A673 (cell line): ENCODE results near the gene EDEM2. TPM values are rescaled to one million over a fixed set of nuclear protein-coding genes. Genes with fewer than 3 reads are reported as not detected.

Experiments used
- BruUV-seq: library from RNA; stranded (reverse); fragments of 400-500 nt; replicated peaks from 2 replicates; lab custom pipeline; 2021; lab: Mats Ljungman, UMichigan
- CTCF ChIA-PET: fragments of 300-600 bp; sonication (Branson Sonifier 250); formaldehyde crosslinking; loops from one replicate; lab custom pipeline; 2022; ENCODE audit warnings: antibody characterized with exemption; lab: Charles Lee
- POLR2A ChIA-PET: fragments of 300-600 bp; sonication (Branson Sonifier 250); formaldehyde crosslinking; loops from one replicate; lab custom pipeline; 2022; ENCODE audit warnings: antibody characterized with exemption; ENCODE audit not compliant: low non-redundant PET; lab: Charles Lee
- DNase-seq: peaks from one replicate; pipeline ENCODE4 v3.0.0-alpha.2; 2015; ENCODE audit warnings: low spot score
- H3K27ac ChIP-seq: fragments of 200-600 bp; sonication (generic); 2 replicates; pipeline ENCODE4 v1.5.1; 2016; ENCODE audit warnings: mixed run types, low read depth, mild to moderate bottlenecking, mixed read lengths, antibody characterized with exemption, low read length; ENCODE audit not compliant: poor library complexity, severe bottlenecking
- H3K27me3 ChIP-seq: fragments of 200-600 bp; sonication (generic); replicated peaks from 2 replicates; pipeline ENCODE4 v1.6.1; 2017; ENCODE audit warnings: mixed run types, low read depth, mild to moderate bottlenecking, mixed read lengths, antibody characterized with exemption, low read length; ENCODE audit not compliant: insufficient read depth, poor library complexity
- H3K36me3 ChIP-seq: fragments of 200-600 bp; sonication (generic); 2 replicates; pipeline ENCODE4 v1.6.1; 2016; ENCODE audit warnings: mixed run types, mild to moderate bottlenecking, mixed read lengths, antibody characterized with exemption, low read length; ENCODE audit not compliant: insufficient read depth, poor library complexity, severe bottlenecking
- H3K4me1 ChIP-seq: fragments of 200-600 bp; sonication (generic); 2 replicates; pipeline ENCODE4 v1.6.1; 2017; ENCODE audit warnings: mixed run types, mild to moderate bottlenecking, mixed read lengths, antibody characterized with exemption, low read length; ENCODE audit not compliant: insufficient read depth, poor library complexity, severe bottlenecking
- H3K4me3 ChIP-seq: fragments of 200-600 bp; sonication (generic); 2 replicates; pipeline ENCODE4 v1.5.1; 2016; ENCODE audit warnings: low read depth, mixed run types, mild to moderate bottlenecking, mixed read lengths, low read length; ENCODE audit not compliant: poor library complexity, severe bottlenecking
- H3K9me3 ChIP-seq: fragments of 200-600 bp; sonication (generic); 2 replicates; pipeline ENCODE4 v1.6.1; 2016; ENCODE audit warnings: mixed run types, low read depth, mild to moderate bottlenecking, mixed read lengths, antibody characterized with exemption, low read length; ENCODE audit not compliant: poor library complexity, severe bottlenecking
- EZH2 ChIP-seq: fragments of 200-600 bp; sonication (generic); IDR thresholded peaks from 2 replicates; pipeline ENCODE4 v1.6.1; 2017; ENCODE audit warnings: borderline replicate concordance, low read depth, mild to moderate bottlenecking, mixed read lengths, antibody characterized with exemption, low read length; ENCODE audit not compliant: poor library complexity, severe bottlenecking
- intact Hi-C: fragments of 100-400 bp; cut with micrococcal nuclease; formaldehyde crosslinking; loops from one replicate; pipeline ENCODE4 v1.10.0; 2022; ENCODE audit not compliant: unreplicated experiment
- total RNA-seq: library from RNA; stranded (reverse); gene quantifications from 2 replicates; pipeline ENCODE4 v1.2.3, GENCODE V29; 2021
- TF ChIP-seq, protein P1 (sequence below): fragments of 300-800, 200-600 bp; sonication (generic); conservative IDR thresholded peaks from 2 replicates; pipeline ENCODE4 v1.5.1; 2017; ENCODE audit warnings: low read depth, mild to moderate bottlenecking, antibody characterized with exemption, low read length, moderate library complexity, mixed read lengths

The EDEM2 gene
- total RNA-seq, 1 experiment from 2014 or later, result 13.6 TPM

DNA sequence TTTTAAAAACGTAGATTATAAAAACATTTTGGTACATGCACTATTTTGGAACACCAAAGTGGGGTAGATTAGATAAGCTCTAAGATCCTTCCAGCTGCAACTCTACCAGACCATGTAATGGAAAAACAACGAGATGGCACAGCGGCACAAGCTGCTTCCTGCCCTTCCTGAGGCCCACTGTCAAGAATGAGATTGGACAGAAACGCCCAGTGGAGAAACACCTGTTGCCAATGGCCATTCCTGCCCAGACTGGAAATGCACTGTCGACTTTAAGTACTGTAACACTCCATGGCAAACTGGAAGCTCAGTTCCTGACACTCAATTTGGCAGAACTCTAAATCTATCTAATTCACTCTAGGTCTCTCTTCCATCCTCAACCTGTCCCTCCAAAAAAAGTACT lies 21.4 kb downstream of the EDEM2 start:
- TF ChIP-seq, protein P1, sequence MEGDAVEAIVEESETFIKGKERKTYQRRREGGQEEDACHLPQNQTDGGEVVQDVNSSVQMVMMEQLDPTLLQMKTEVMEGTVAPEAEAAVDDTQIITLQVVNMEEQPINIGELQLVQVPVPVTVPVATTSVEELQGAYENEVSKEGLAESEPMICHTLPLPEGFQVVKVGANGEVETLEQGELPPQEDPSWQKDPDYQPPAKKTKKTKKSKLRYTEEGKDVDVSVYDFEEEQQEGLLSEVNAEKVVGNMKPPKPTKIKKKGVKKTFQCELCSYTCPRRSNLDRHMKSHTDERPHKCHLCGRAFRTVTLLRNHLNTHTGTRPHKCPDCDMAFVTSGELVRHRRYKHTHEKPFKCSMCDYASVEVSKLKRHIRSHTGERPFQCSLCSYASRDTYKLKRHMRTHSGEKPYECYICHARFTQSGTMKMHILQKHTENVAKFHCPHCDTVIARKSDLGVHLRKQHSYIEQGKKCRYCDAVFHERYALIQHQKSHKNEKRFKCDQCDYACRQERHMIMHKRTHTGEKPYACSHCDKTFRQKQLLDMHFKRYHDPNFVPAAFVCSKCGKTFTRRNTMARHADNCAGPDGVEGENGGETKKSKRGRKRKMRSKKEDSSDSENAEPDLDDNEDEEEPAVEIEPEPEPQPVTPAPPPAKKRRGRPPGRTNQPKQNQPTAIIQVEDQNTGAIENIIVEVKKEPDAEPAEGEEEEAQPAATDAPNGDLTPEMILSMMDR, result no peak
- TF ChIP-seq EZH2, result no peak
- no TSS peak for BruUV-seq
- Histone ChIP-seq H3K36me3 (no peaks in the 10 kb centered on the region), H3K27ac (no peak overlapping the region), H3K4me1 (no peaks in the 10 kb centered on the region), H3K4me3 (no peak overlapping the region), H3K27me3 (no peaks in the 10 kb centered on the region), H3K9me3 (no peaks in the 10 kb centered on the region)
- no peak for DNase-seq
- ChIA-PET POLR2A (no interaction called here), CTCF (no interaction called here)
- intact Hi-C loops, result no loop called here

DNA sequence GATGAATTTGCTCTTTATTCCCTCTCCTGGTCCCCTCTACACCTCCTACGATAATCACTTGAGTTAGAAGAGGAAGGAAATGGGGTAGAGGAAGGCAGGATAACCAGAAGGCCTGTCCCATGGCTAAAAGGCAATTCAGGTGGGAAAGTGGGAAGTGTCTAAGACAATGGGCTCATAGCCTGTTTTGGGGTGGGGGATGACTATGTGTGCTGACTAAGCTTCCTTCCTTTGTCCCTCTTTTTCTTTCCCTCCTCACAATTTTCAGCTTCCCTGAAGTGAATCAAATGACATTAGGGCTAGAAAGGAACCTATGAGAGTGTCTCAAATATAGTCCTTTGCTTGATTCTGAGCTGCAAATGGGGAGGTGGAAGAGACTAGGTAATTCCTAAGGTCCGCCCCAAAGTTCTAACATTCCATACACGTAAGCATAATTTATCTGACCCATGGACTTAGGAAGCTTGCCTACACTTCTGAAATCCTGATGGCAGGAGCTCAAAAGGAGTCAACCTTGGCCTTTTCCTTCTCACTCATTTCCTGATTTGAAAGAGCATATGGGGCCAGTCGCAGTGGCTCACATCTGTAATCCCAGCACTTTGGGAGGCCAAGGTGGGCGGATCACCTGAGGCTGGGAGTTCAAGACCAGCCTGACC lies 24.3 kb downstream of the EDEM2 start:
- Histone ChIP-seq H3K36me3 (no peaks in the 10 kb centered on the region), H3K27ac (no peak overlapping the region), H3K9me3 (no peaks in the 10 kb centered on the region), H3K4me1 (no peaks in the 10 kb centered on the region), H3K27me3 (no peaks in the 10 kb centered on the region), H3K4me3 (no peak overlapping the region)
- no peak for DNase-seq
- BruUV-seq, result no TSS peak
- intact Hi-C loops, result no loop called here
- CTCF ChIA-PET, result interaction anchor here (0.6 kb wide), 1 partner anchor 224 kb away, joined by 3 read pairs; no protein-coding TSS in a partner anchor
- TF ChIP-seq, protein P1, result no peak
- TF ChIP-seq EZH2, result no peak
- POLR2A ChIA-PET, result no interaction called here

DNA sequence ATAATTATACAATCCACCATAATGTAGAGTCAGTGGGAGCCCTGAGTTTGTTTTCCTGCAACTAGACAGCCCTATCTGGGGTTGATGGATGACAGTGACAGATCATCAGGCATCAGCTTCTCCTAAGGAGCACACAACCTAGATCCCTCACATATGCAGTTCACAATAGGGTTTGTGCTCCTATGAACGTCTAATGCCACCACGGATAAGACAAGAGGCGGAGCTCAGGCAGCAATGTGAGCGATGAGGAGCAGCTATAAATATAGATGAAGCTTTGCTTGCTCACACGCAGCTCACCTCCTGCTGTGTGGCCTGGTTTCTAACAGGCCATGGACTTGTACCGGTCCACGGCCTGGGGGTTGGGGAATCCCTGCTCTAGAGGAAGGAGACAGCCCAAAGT lies 25.9 kb downstream of the EDEM2 start:
- Histone ChIP-seq H3K4me3 (no peak overlapping the region), H3K9me3 (no peaks in the 10 kb centered on the region), H3K36me3 (no peaks in the 10 kb centered on the region), H3K27ac (no peak overlapping the region), H3K27me3 (no peaks in the 10 kb centered on the region), H3K4me1 (no peaks in the 10 kb centered on the region)
- no TSS peak for BruUV-seq
- ChIA-PET CTCF (no interaction called here), POLR2A (no interaction called here)
- no peak for DNase-seq
- intact Hi-C loops, result no loop called here
- no peak for TF ChIP-seq EZH2
- TF ChIP-seq, protein P1, result no peak
